ENCODE data around the gene PCBP3.
"Not testable (repeated sequence)": the region's sequence is repeated elsewhere in the genome, so short reads cannot be mapped to it uniquely, and the experiment has no call there.

Gene PCBP3

GRCh38 chr21:45836694-45837670, 193.5 kb downstream of the PCBP3 start:
- DNase-seq (ENCODE audit: low read depth in 1 of 2, low spot score in 1 of 2) = no peak

GRCh38 chr21:45837936-45838335, 194.4 kb downstream of the PCBP3 start:
- DNase-seq (ENCODE audit: low read depth in 1 of 2, low spot score in 1 of 2) = no peak

GRCh38 chr21:45838634-45839033, 195.1 kb downstream of the PCBP3 start:
- DNase-seq (ENCODE audit: low read depth in 1 of 2, low spot score in 1 of 2) = no peak

- no peak for DNase-seq (ENCODE audit: low read depth in 1 of 2, low spot score in 1 of 2)
Observed at GRCh38 chr21:45839274-45839673, 195.7 kb downstream of the PCBP3 start.

- no peak for DNase-seq (ENCODE audit: low read depth in 1 of 2, low spot score in 1 of 2)
Observed at GRCh38 chr21:45841033-45841432, 197.5 kb downstream of the PCBP3 start.

- DNase-seq (ENCODE audit: low read depth in 1 of 2, low spot score in 1 of 2) = no peak
Observed at GRCh38 chr21:45843426-45843825, 199.9 kb downstream of the PCBP3 start.

GRCh38 chr21:45844181-45844580, 200.7 kb downstream of the PCBP3 start:
- DNase-seq (ENCODE audit: low read depth in 1 of 2, low spot score in 1 of 2) = no peak

- no peak for DNase-seq (ENCODE audit: low read depth in 1 of 2, low spot score in 1 of 2)
Observed at GRCh38 chr21:45845063-45845769, 201.7 kb downstream of the PCBP3 start.

GRCh38 chr21:45845770-45846090, 202.2 kb downstream of the PCBP3 start:
- no peak for DNase-seq (ENCODE audit: low read depth in 1 of 2, low spot score in 1 of 2)

GRCh38 chr21:45846373-45847160, 203.0 kb downstream of the PCBP3 start:
- DNase-seq (ENCODE audit: low read depth in 1 of 2, low spot score in 1 of 2) = no peak

- no peak for DNase-seq (ENCODE audit: low read depth in 1 of 2, low spot score in 1 of 2)
Observed at GRCh38 chr21:45847870-45848269, 204.3 kb downstream of the PCBP3 start.

GRCh38 chr21:45848331-45848730, 204.8 kb downstream of the PCBP3 start:
- no peak for DNase-seq (ENCODE audit: low read depth in 1 of 2, low spot score in 1 of 2)

- no peak for DNase-seq (ENCODE audit: low read depth in 1 of 2, low spot score in 1 of 2)
Observed at GRCh38 chr21:45848805-45849204, 205.3 kb downstream of the PCBP3 start.

GRCh38 chr21:45849651-45850050, 206.1 kb downstream of the PCBP3 start:
- no peak for DNase-seq (ENCODE audit: low read depth in 1 of 2, low spot score in 1 of 2)

GRCh38 chr21:45850181-45850580, 206.7 kb downstream of the PCBP3 start:
- no peak for DNase-seq (ENCODE audit: low read depth in 1 of 2, low spot score in 1 of 2)

GRCh38 chr21:45852386-45852785, 208.9 kb downstream of the PCBP3 start:
- DNase-seq (ENCODE audit: low read depth in 1 of 2, low spot score in 1 of 2) = not testable (repeated sequence)

- no peak for DNase-seq (ENCODE audit: low read depth in 1 of 2, low spot score in 1 of 2)
Observed at GRCh38 chr21:45852886-45853400, 209.4 kb downstream of the PCBP3 start.

GRCh38 chr21:45853703-45854342, 210.3 kb downstream of the PCBP3 start:
- DNase-seq (ENCODE audit: low read depth in 1 of 2, low spot score in 1 of 2) = no peak

GRCh38 chr21:45854690-45855247, 211.2 kb downstream of the PCBP3 start:
- no peak for DNase-seq (ENCODE audit: low read depth in 1 of 2, low spot score in 1 of 2)

- DNase-seq (ENCODE audit: low read depth in 1 of 2, low spot score in 1 of 2) = no peak
Observed at GRCh38 chr21:45855248-45855811, 211.8 kb downstream of the PCBP3 start.
